ES-I3 (cell line): Measurements from ENCODE around the gene UBE2S.
"Not testable (repeated sequence)": the region's sequence is repeated elsewhere in the genome, so short reads cannot be mapped to it uniquely, and the experiment has no call there.

Experiments used
- H3K36me3 ChIP-seq: 2 replicates; pipeline ENCODE4 v1.6.1; 2013; ENCODE audit warnings: mild to moderate bottlenecking, low read length, control low read depth, moderate library complexity; ENCODE audit not compliant: insufficient read depth
- H3K4me1 ChIP-seq: 2 replicates; pipeline ENCODE4 v1.6.1; 2013; ENCODE audit warnings: mild to moderate bottlenecking, control low read depth, low read length; ENCODE audit not compliant: insufficient read depth
- H3K9ac ChIP-seq: 2 replicates; pipeline ENCODE4 v1.6.1; 2013; ENCODE audit warnings: low read depth, mild to moderate bottlenecking, low read length, moderate library complexity
- H3K9me3 ChIP-seq: 2 replicates; pipeline ENCODE4 v1.6.1; 2013; ENCODE audit warnings: mild to moderate bottlenecking, low read length, moderate library complexity; ENCODE audit not compliant: control insufficient read depth, insufficient read depth

Gene UBE2S

GRCh38 chr19:55431183-55431582 lies 23.6 kb upstream of the UBE2S start:
- H3K9ac ChIP-seq, result no peak overlapping the region
- no peaks in the 10 kb centered on the region for H3K9me3 ChIP-seq
- no peaks in the 10 kb centered on the region for H3K36me3 ChIP-seq
- no peaks in the 10 kb centered on the region; the same call in 1 of the 2 replicates for H3K4me1 ChIP-seq

GRCh38 chr19:55426042-55426441 lies 18.5 kb upstream of the UBE2S start:
- Histone ChIP-seq H3K9me3 (no peaks in the 10 kb centered on the region), H3K4me1 (no peaks in the 10 kb centered on the region; the same call in 1 of the 2 replicates), H3K9ac (no peak overlapping the region), H3K36me3 (no peaks in the 10 kb centered on the region)

GRCh38 chr19:55424518-55424917 lies 16.9 kb upstream of the UBE2S start:
- H3K4me1 ChIP-seq, result no peaks in the 10 kb centered on the region; the same call in 1 of the 2 replicates
- H3K9ac ChIP-seq, result no peak overlapping the region
- H3K36me3 ChIP-seq, result no peaks in the 10 kb centered on the region
- H3K9me3 ChIP-seq, result no peaks in the 10 kb centered on the region; the same call in 1 of the 2 replicates

- Histone ChIP-seq H3K36me3 (no peaks in the 10 kb centered on the region), H3K9ac (no peak overlapping the region), H3K4me1 (no peaks in the 10 kb centered on the region), H3K9me3 (no peaks in the 10 kb centered on the region; the same call in 1 of the 2 replicates)
These were observed 15.8 kb upstream of the UBE2S start for GRCh38 chr19:55423225-55424005.

GRCh38 chr19:55421281-55421680 lies 13.7 kb upstream of the UBE2S start:
- not testable (repeated sequence) for H3K9ac ChIP-seq, H3K4me1 ChIP-seq, H3K36me3 ChIP-seq, H3K9me3 ChIP-seq

GRCh38 chr19:55419624-55420236 lies 12.1 kb upstream of the UBE2S start:
- Histone ChIP-seq H3K9ac (no peak overlapping the region), H3K9me3 (no peaks in the 10 kb centered on the region; the same call in 1 of the 2 replicates), H3K4me1 (peaks cover 4% of the 10 kb centered on the region; the same call in 1 of the 2 replicates), H3K36me3 (no peaks in the 10 kb centered on the region)

GRCh38 chr19:55419103-55419502 lies 11.5 kb upstream of the UBE2S start:
- Histone ChIP-seq H3K36me3 (no peaks in the 10 kb centered on the region), H3K4me1 (peaks cover 4% of the 10 kb centered on the region; the same call in 1 of the 2 replicates), H3K9ac (no peak overlapping the region), H3K9me3 (no peaks in the 10 kb centered on the region; the same call in 1 of the 2 replicates)

GRCh38 chr19:55418185-55418584 lies 10.6 kb upstream of the UBE2S start:
- no peaks in the 10 kb centered on the region for H3K36me3 ChIP-seq
- peaks cover 4% of the 10 kb centered on the region; the same call in 1 of the 2 replicates for H3K4me1 ChIP-seq
- H3K9ac ChIP-seq, result no peak overlapping the region
- H3K9me3 ChIP-seq, result no peaks in the 10 kb centered on the region; the same call in 1 of the 2 replicates

GRCh38 chr19:55410168-55410567 lies 2.6 kb upstream of the UBE2S start:
- H3K9ac ChIP-seq, result no peak overlapping the region
- H3K4me1 ChIP-seq, result peaks cover 10% of the 10 kb centered on the region; the same call in 1 of the 2 replicates
- 0 out of 2 replicates have a peak, but pooled peaks cover 4% of the 10 kb centered on the region for H3K9me3 ChIP-seq
- peaks cover 14% of the 10 kb centered on the region for H3K36me3 ChIP-seq

- Histone ChIP-seq H3K36me3 (peaks cover 19% of the 10 kb centered on the region), H3K4me1 (peaks cover 10% of the 10 kb centered on the region; the same call in 1 of the 2 replicates)
- not testable (repeated sequence) for H3K9ac ChIP-seq, H3K9me3 ChIP-seq
These were observed 1.6 kb upstream of the UBE2S start for GRCh38 chr19:55409179-55409578.

GRCh38 chr19:55408533-55408872 lies 915 bp upstream of the UBE2S start:
- peaks cover 10% of the 10 kb centered on the region; the same call in 1 of the 2 replicates for H3K4me1 ChIP-seq
- peak overlapping the region; percentile 32 for H3K9ac ChIP-seq
- H3K36me3 ChIP-seq, result peaks cover 24% of the 10 kb centered on the region
- 0 out of 2 replicates have a peak, but pooled peaks cover 4% of the 10 kb centered on the region for H3K9me3 ChIP-seq

GRCh38 chr19:55407800-55408532 lies 378 bp upstream of the UBE2S start:
- H3K4me1 ChIP-seq, result peaks cover 10% of the 10 kb centered on the region; the same call in 1 of the 2 replicates
- H3K9me3 ChIP-seq, result 0 out of 2 replicates have a peak, but pooled peaks cover 4% of the 10 kb centered on the region
- peak overlapping the region; percentile 94 for H3K9ac ChIP-seq
- peaks cover 28% of the 10 kb centered on the region for H3K36me3 ChIP-seq

- H3K36me3 ChIP-seq, result peaks cover 38% of the 10 kb centered on the region
- H3K4me1 ChIP-seq, result peaks cover 10% of the 10 kb centered on the region; the same call in 1 of the 2 replicates
- H3K9ac ChIP-seq, result peak overlapping the region; percentile 94
- H3K9me3 ChIP-seq, result 0 out of 2 replicates have a peak, but pooled peaks cover 4% of the 10 kb centered on the region
These were observed 600 bp downstream of the UBE2S start for GRCh38 chr19:55406826-55407549.
